ENCODE results near the gene GFOD1. TPM values are rescaled to one million over a fixed set of nuclear protein-coding genes. Genes with fewer than 3 reads are reported as not detected.

The GFOD1 gene
- total and polyA plus RNA-seq, 2 donors (not counting 1 experiment from before 2014, with no cell fraction given): 10.5 to 25.3 TPM

GRCh38 chr6:13473768-13474165, 13.6 kb downstream of the GFOD1 start:
- H2AFZ ChIP-seq (ENCODE audit: low read length): no peak overlapping the region
- peaks cover 2% of the 10 kb centered on the region for H3K79me2 ChIP-seq (ENCODE audit: control insufficient read depth, insufficient read depth, low read length)
- no peak overlapping the region for H3K27ac ChIP-seq (ENCODE audit: insufficient read depth, low read length)
- H3K36me3 ChIP-seq (ENCODE audit: control insufficient read depth, insufficient read depth, low read length): no peaks in the 10 kb centered on the region
- H3K4me3 ChIP-seq (replicated peaks in 1 of 4; ENCODE audit: control extremely low read depth in 1 of 4, insufficient read depth in 1 of 4, low read depth in 3 of 4, low read length in 4 of 4): no peak overlapping the region
- no peak overlapping the region for H3K9ac ChIP-seq (ENCODE audit: insufficient read depth, low read length)
- TF ChIP-seq CTCF (conservative IDR thresholded peaks at IDR 0.05 in 1 of 2, IDR thresholded peaks at IDR 0.05 in 1 of 2; ENCODE audit: low read depth in 1 of 2, low read length in 2 of 2) (no peak), EZH2 (IDR thresholded peaks at IDR 0.05; ENCODE audit: low read length, missing control alignments) (no peak)
- H3K4me1 ChIP-seq (ENCODE audit: control insufficient read depth, extremely low read depth, insufficient read depth, low read length): peaks cover 6% of the 10 kb centered on the region
- DNase-seq (ENCODE audit: low read depth in 2 of 2): no peak
- H3K9me3 ChIP-seq (ENCODE audit: control insufficient read depth, insufficient read depth, low read depth, low read length): no peaks in the 10 kb centered on the region
- H3K27me3 ChIP-seq (ENCODE audit: control insufficient read depth, insufficient read depth, low read length): no peaks in the 10 kb centered on the region
- H3K4me2 ChIP-seq (ENCODE audit: extremely low read depth, insufficient read depth, low read length): no peak overlapping the region
- H4K20me1 ChIP-seq (ENCODE audit: control insufficient read depth, extremely low read depth, insufficient read depth, low read length): no peaks in the 10 kb centered on the region

GRCh38 chr6:13472976-13473767, 14.2 kb downstream of the GFOD1 start:
- no peak overlapping the region for H3K9ac ChIP-seq (ENCODE audit: insufficient read depth, low read length)
- H3K36me3 ChIP-seq (ENCODE audit: control insufficient read depth, insufficient read depth, low read length): no peaks in the 10 kb centered on the region
- H3K79me2 ChIP-seq (ENCODE audit: control insufficient read depth, insufficient read depth, low read length): peaks cover 2% of the 10 kb centered on the region
- H3K4me3 ChIP-seq (replicated peaks in 1 of 4; ENCODE audit: control extremely low read depth in 1 of 4, insufficient read depth in 1 of 4, low read depth in 3 of 4, low read length in 4 of 4): no peak overlapping the region
- no peaks in the 10 kb centered on the region for H4K20me1 ChIP-seq (ENCODE audit: control insufficient read depth, extremely low read depth, insufficient read depth, low read length)
- no peak overlapping the region for H2AFZ ChIP-seq (ENCODE audit: low read length)
- H3K27me3 ChIP-seq (ENCODE audit: control insufficient read depth, insufficient read depth, low read length): no peaks in the 10 kb centered on the region
- H3K4me2 ChIP-seq (ENCODE audit: extremely low read depth, insufficient read depth, low read length): no peak overlapping the region
- DNase-seq (ENCODE audit: low read depth in 2 of 2): no peak
- H3K4me1 ChIP-seq (ENCODE audit: control insufficient read depth, extremely low read depth, insufficient read depth, low read length): peaks cover 6% of the 10 kb centered on the region
- TF ChIP-seq CTCF (conservative IDR thresholded peaks at IDR 0.05 in 1 of 2, IDR thresholded peaks at IDR 0.05 in 1 of 2; ENCODE audit: low read depth in 1 of 2, low read length in 2 of 2) (no peak), EZH2 (IDR thresholded peaks at IDR 0.05; ENCODE audit: low read length, missing control alignments) (no peak)
- H3K27ac ChIP-seq (ENCODE audit: insufficient read depth, low read length): no peak overlapping the region
- H3K9me3 ChIP-seq (ENCODE audit: control insufficient read depth, insufficient read depth, low read depth, low read length): no peaks in the 10 kb centered on the region

GRCh38 chr6:13472099-13472498, 15.3 kb downstream of the GFOD1 start:
- H3K4me3 ChIP-seq (replicated peaks in 1 of 4; ENCODE audit: control extremely low read depth in 1 of 4, insufficient read depth in 1 of 4, low read depth in 3 of 4, low read length in 4 of 4): no peak overlapping the region
- no peaks in the 10 kb centered on the region for H3K9me3 ChIP-seq (ENCODE audit: control insufficient read depth, insufficient read depth, low read depth, low read length)
- H3K27me3 ChIP-seq (ENCODE audit: control insufficient read depth, insufficient read depth, low read length): no peaks in the 10 kb centered on the region
- H4K20me1 ChIP-seq (ENCODE audit: control insufficient read depth, extremely low read depth, insufficient read depth, low read length): no peaks in the 10 kb centered on the region
- TF ChIP-seq EZH2 (IDR thresholded peaks at IDR 0.05; ENCODE audit: low read length, missing control alignments) (no peak), CTCF (conservative IDR thresholded peaks at IDR 0.05 in 1 of 2, IDR thresholded peaks at IDR 0.05 in 1 of 2; ENCODE audit: low read depth in 1 of 2, low read length in 2 of 2) (no peak)
- H3K4me1 ChIP-seq (ENCODE audit: control insufficient read depth, extremely low read depth, insufficient read depth, low read length): peaks cover 9% of the 10 kb centered on the region
- no peak overlapping the region for H3K4me2 ChIP-seq (ENCODE audit: extremely low read depth, insufficient read depth, low read length)
- no peaks in the 10 kb centered on the region for H3K36me3 ChIP-seq (ENCODE audit: control insufficient read depth, insufficient read depth, low read length)
- peaks cover 2% of the 10 kb centered on the region for H3K79me2 ChIP-seq (ENCODE audit: control insufficient read depth, insufficient read depth, low read length)
- H3K27ac ChIP-seq (ENCODE audit: insufficient read depth, low read length): no peak overlapping the region
- no peak overlapping the region for H2AFZ ChIP-seq (ENCODE audit: low read length)
- no peak overlapping the region for H3K9ac ChIP-seq (ENCODE audit: insufficient read depth, low read length)
- DNase-seq (ENCODE audit: low read depth in 2 of 2): peak; percentile 59 to 85

All from fibroblast of lung (primary cell).